Fibroblast of villous mesenchyme (primary cell): ENCODE measurements around the gene FMNL1. TPM values are rescaled to one million over a fixed set of nuclear protein-coding genes. Genes with fewer than 3 reads are reported as not detected.

Experiments used
- DNase-seq: peaks from one replicate; pipeline ENCODE4 v3.0.0-alpha.2; 2010; ENCODE audit warnings: low read depth
- H3K4me3 ChIP-seq: 2 replicates; pipeline ENCODE4 v1.5.1; 2011; ENCODE audit warnings: low read depth, mild to moderate bottlenecking, low read length
- CTCF ChIP-seq: IDR thresholded peaks from 2 replicates; pipeline ENCODE4 v1.5.1; 2012; ENCODE audit warnings: low read depth, mild to moderate bottlenecking, low read length; ENCODE audit not compliant: insufficient read depth
- total RNA-seq: library from RNA; depleted of rRNA; stranded (reverse); fragments of >200 nt; gene quantifications from 2 replicates; pipeline ENCODE4 v1.2.3, GENCODE V29; 2012

FMNL1 gene
- total RNA-seq, 1 donor = 5.2 TPM

GRCh38 chr17:45222289-45222995, 757 bp downstream of the FMNL1 start:
- peak overlapping the region; percentile 71 for H3K4me3 ChIP-seq
- TF ChIP-seq CTCF = no peak
- no peak for DNase-seq

- TF ChIP-seq CTCF = no peak
- peak overlapping the region; percentile 71 for H3K4me3 ChIP-seq
- DNase-seq = no peak
Observed at GRCh38 chr17:45222996-45223538, 1.4 kb downstream of the FMNL1 start.

GRCh38 chr17:45223539-45224528, 2.1 kb downstream of the FMNL1 start:
- no peak for TF ChIP-seq CTCF
- DNase-seq = no peak
- no peak overlapping the region for H3K4me3 ChIP-seq

- H3K4me3 ChIP-seq = no peak overlapping the region
- DNase-seq = no peak
- no peak for TF ChIP-seq CTCF
Observed at GRCh38 chr17:45224671-45225050, 3.0 kb downstream of the FMNL1 start.

GRCh38 chr17:45225051-45225700, 3.5 kb downstream of the FMNL1 start:
- no peak for DNase-seq
- TF ChIP-seq CTCF = no peak
- H3K4me3 ChIP-seq = no peak overlapping the region

- no peak overlapping the region for H3K4me3 ChIP-seq
- no peak for TF ChIP-seq CTCF
- peak; percentile 33 for DNase-seq
Observed at GRCh38 chr17:45225964-45226530, 4.4 kb downstream of the FMNL1 start.
